Erythroblast (primary cell): ENCODE measurements around the gene BIRC5.

Experiments used
- GATA1 ChIP-seq: IDR thresholded peaks from 2 replicates; pipeline ENCODE4 v1.6.1; 2011; ENCODE audit warnings: low read depth, mild to moderate bottlenecking, control low read depth, low read length, moderate library complexity
- POLR2A ChIP-seq: IDR thresholded peaks from 2 replicates; pipeline ENCODE4 v1.6.1; 2011; ENCODE audit warnings: mild to moderate bottlenecking, low read length

GRCh38 chr17:78202666-78203065 lies 11.4 kb upstream of the BIRC5 start:
- TF ChIP-seq POLR2A (no peak), GATA1 (no peak)
